ENCODE data around the gene TP53TG3. TPM values are rescaled to one million over a fixed set of nuclear protein-coding genes. Genes with fewer than 3 reads are reported as not detected.
"Not testable (repeated sequence)": the region's sequence is repeated elsewhere in the genome, so short reads cannot be mapped to it uniquely, and the experiment has no call there.

TP53TG3 gene, protein sequence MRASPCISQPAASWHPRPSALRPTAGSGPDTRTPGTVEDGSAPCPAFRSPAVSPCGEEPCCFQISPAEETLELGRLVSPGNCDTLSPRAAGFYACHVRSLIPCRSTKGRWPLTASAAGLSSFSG
- not detected for total RNA-seq

DNA sequence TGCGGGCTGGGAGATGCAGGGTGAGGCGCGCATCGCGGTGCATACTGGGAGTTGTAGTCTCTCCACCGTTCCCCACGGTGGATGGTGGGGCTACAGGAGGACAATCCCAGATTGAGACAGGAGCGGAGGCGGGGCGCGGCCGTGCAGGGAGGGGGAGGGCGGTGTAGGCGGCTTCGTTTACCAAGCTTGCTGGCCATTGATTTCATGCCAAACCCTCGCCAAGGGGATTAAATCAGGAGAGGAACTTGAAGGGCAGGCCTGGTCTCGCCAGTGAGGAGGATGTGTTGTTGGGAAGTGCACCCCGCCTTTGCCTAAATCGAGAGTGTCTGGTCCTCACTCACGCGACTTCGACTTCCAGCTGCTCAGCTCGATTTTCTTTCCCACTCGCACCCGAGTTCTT lies at the start of gene TP53TG3:
TSS of gene TP53TG3 (minus strand) at position 101 of the 400 bp plus-strand sequence. CDS start at position 33, 68 bp downstream.
- not testable (repeated sequence) for DNase-seq (ENCODE audit: low spot score in 2 of 2); H3K4me3 ChIP-seq (ENCODE audit: low read depth, poor library complexity, severe bottlenecking)
- no CpG with 5 or more reads among the region's 25 CpGs for WGBS, 2 donors

GRCh38 chr16:32650876-32651275 lies 25.1 kb downstream of the TP53TG3 start:
- DNase-seq (ENCODE audit: low spot score in 2 of 2); intact Hi-C loops (cut with DNase I; ENCODE audit: low total_unique reads); H3K4me3 ChIP-seq (ENCODE audit: low read depth, poor library complexity, severe bottlenecking): not testable (repeated sequence)
- WGBS, 2 donors, result 39 to 47% methylated on average over 6 to 26 of the region's 49 CpGs

More for the DNA sequence above, at the start of gene TP53TG3:
- intact Hi-C loops (cut with DNase I; ENCODE audit: low total_unique reads), result not testable (repeated sequence)

GRCh38 chr16:32647562-32647961 lies 28.4 kb downstream of the TP53TG3 start:
- DNase-seq (ENCODE audit: low spot score in 2 of 2); intact Hi-C loops (cut with DNase I; ENCODE audit: low total_unique reads); H3K4me3 ChIP-seq (ENCODE audit: low read depth, poor library complexity, severe bottlenecking): not testable (repeated sequence)
- WGBS, 2 donors, result 27 to 40% methylated on average over 1 of the region's 1 CpG

DNA sequence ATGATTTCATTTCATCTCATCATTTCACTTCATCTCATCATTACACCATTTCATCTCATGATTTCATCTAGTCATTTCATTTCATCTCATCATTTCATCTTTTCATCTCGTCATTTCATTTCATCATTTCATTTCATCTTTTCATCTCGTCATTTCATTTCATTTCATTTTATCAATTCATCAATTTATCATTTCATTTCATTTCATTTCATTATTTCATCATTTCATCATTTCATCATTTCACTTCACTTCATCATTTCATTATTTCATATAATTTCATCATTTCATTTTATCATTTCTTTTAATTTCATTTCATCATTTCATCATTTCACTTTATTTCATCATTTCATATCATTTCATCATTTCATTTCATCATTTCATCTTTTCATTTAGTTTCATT lies 29.2 kb downstream of the TP53TG3 start:
- intact Hi-C loops (cut with DNase I; ENCODE audit: low total_unique reads); DNase-seq (ENCODE audit: low spot score in 2 of 2); H3K4me3 ChIP-seq (ENCODE audit: low read depth, poor library complexity, severe bottlenecking): not testable (repeated sequence)
- 31 to 77% methylated on average over 1 to 2 of the region's 2 CpGs for WGBS, 2 donors

- 44 to 51% methylated on average over 2 of the region's 2 CpGs for WGBS, 2 donors
- DNase-seq (ENCODE audit: low spot score in 2 of 2); H3K4me3 ChIP-seq (ENCODE audit: low read depth, poor library complexity, severe bottlenecking); intact Hi-C loops (cut with DNase I; ENCODE audit: low total_unique reads): not testable (repeated sequence)
Measured at GRCh38 chr16:32646177-32646576, 29.8 kb downstream of the TP53TG3 start.

DNA sequence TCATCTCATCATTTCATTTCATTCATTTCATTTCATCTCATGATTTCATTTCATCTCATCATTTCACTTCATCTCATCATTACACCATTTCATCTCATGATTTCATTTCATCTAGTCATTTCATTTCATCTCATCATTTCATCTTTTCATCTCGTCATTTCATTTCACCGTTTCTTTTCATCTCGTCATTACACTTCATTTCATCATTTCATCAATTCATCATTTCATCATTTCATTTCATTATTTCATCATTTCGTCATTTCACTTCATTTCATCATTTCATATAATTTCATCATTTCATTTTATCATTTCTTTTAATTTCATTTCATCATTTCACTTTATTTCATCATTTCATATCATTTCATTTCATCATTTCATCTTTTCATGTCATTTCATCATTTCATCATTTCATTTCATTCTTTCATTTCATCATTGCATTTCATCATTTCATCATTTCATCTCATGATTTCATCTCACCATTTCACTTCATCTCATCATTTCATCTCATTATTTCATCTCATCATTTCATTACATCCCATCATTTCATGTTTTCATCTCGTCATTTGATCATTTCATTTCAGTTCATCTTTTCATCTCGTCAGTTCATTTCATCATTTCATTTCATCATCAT lies 30.6 kb downstream of the TP53TG3 start:
- H3K4me3 ChIP-seq (ENCODE audit: low read depth, poor library complexity, severe bottlenecking); DNase-seq (ENCODE audit: low spot score in 2 of 2); intact Hi-C loops (cut with DNase I; ENCODE audit: low total_unique reads): not testable (repeated sequence)
- 64 to 69% methylated on average over 6 of the region's 6 CpGs for WGBS, 2 donors

DNA sequence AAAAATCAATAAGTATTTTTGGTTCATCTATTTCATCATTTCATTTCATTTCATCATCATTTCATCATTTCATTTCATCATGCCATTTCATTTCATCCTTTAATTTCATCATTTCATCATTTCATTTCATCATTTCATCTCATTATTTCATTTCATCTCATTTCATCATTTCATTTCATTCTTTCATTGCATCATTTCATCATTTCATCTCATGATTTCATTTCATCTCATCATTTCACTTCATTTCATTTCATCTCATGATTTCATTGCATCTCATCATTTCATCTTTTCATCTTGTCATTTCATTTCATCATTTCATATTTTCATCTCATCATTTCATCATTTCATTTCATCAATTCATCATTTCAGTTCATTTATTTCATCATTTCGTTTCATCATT lies 31.2 kb downstream of the TP53TG3 start:
- DNase-seq (ENCODE audit: low spot score in 2 of 2); H3K4me3 ChIP-seq (ENCODE audit: low read depth, poor library complexity, severe bottlenecking); intact Hi-C loops (cut with DNase I; ENCODE audit: low total_unique reads): not testable (repeated sequence)
- WGBS, 2 donors, result 11 to 32% methylated on average over 1 of the region's 1 CpG

- DNase-seq (ENCODE audit: low spot score in 2 of 2); H3K4me3 ChIP-seq (ENCODE audit: low read depth, poor library complexity, severe bottlenecking); intact Hi-C loops (cut with DNase I; ENCODE audit: low total_unique reads): not testable (repeated sequence)
- WGBS, 2 donors, result no CpG with 5 or more reads among the region's 20 CpGs
Measured at GRCh38 chr16:32637614-32638013, 38.4 kb downstream of the TP53TG3 start.

DNA sequence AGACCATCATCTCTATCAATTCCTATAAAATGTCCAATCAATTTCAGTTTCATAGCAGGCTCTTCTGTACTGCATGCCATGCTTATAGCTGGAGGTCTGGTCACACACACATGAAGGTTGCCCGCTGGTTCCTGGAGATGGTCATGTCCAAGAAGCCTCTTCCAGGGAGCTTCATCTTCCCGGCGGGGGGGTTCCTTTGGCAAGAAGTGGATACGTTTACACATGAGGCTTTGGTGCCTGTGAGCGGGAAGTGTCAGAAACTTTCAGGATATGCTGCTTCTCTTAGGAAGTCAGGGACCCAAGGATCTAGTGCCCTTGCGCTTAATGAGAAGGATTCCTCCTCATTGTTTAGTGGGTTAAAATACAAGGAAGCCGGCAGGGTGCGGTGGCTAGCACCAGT lies 43.9 kb downstream of the TP53TG3 start:
- WGBS, 2 donors, result 89 to 93% methylated on average over 3 to 5 of the region's 8 CpGs
- intact Hi-C loops (cut with DNase I; ENCODE audit: low total_unique reads); DNase-seq (ENCODE audit: low spot score in 2 of 2): not testable (repeated sequence)

More for the DNA sequence above, 43.9 kb downstream of the TP53TG3 start:
- H3K4me3 ChIP-seq (ENCODE audit: low read depth, poor library complexity, severe bottlenecking), result not testable (repeated sequence)

Measured in lower leg skin (tissue), 4 donors.